HG03469 (cell line): ENCODE results near the gene TAL1.
"Not testable (repeated sequence)": the region's sequence is repeated elsewhere in the genome, so short reads cannot be mapped to it uniquely, and the experiment has no call there.

Experiments
- ATAC-seq: cut with Tn5 transposase; IDR thresholded peaks from one replicate; pipeline ENCODE4 v1.9.1; 2021; ENCODE audit warnings: mild to moderate bottlenecking, moderate library complexity, moderate number of reproducible peaks; ENCODE audit not compliant: unreplicated experiment

The TAL1 gene

GRCh38 chr1:47213230-47213963 is 18.6 kb downstream of the TAL1 start:
- no peak for ATAC-seq

- no peak for ATAC-seq
Measured at GRCh38 chr1:47212636-47213229, 19.3 kb downstream of the TAL1 start.

GRCh38 chr1:47211796-47212269 is 20.2 kb downstream of the TAL1 start:
- ATAC-seq = no peak

- ATAC-seq = no peak
Measured at GRCh38 chr1:47210666-47211065, 21.4 kb downstream of the TAL1 start.

- no peak for ATAC-seq
Measured at GRCh38 chr1:47209725-47210325, 22.2 kb downstream of the TAL1 start.

- no peak for ATAC-seq
Measured at GRCh38 chr1:47209091-47209490, 22.9 kb downstream of the TAL1 start.

- ATAC-seq = no peak
Measured at GRCh38 chr1:47208374-47208850, 23.6 kb downstream of the TAL1 start.

- no peak for ATAC-seq
Measured at GRCh38 chr1:47207803-47208373, 24.1 kb downstream of the TAL1 start.

- no peak for ATAC-seq
Measured at GRCh38 chr1:47205918-47206317, 26.1 kb downstream of the TAL1 start.

GRCh38 chr1:47203504-47203903 is 28.5 kb downstream of the TAL1 start:
- ATAC-seq = not testable (repeated sequence)

- no peak for ATAC-seq
Measured at GRCh38 chr1:47201179-47201578, 30.8 kb downstream of the TAL1 start.

GRCh38 chr1:47198214-47198613 is 33.8 kb downstream of the TAL1 start:
- no peak for ATAC-seq

GRCh38 chr1:47196622-47197021 is 35.4 kb downstream of the TAL1 start:
- ATAC-seq = no peak

- not testable (repeated sequence) for ATAC-seq
Measured at GRCh38 chr1:47195981-47196380, 36.0 kb downstream of the TAL1 start.

GRCh38 chr1:47194311-47194710 is 37.7 kb downstream of the TAL1 start:
- ATAC-seq = no peak

- ATAC-seq = not testable (repeated sequence)
Measured at GRCh38 chr1:47193496-47193895, 38.5 kb downstream of the TAL1 start.

GRCh38 chr1:47192458-47193384 is 39.3 kb downstream of the TAL1 start:
- no peak for ATAC-seq

- no peak for ATAC-seq
Measured at GRCh38 chr1:47191940-47192457, 40.0 kb downstream of the TAL1 start.

GRCh38 chr1:47190857-47191256 is 41.2 kb downstream of the TAL1 start:
- ATAC-seq = no peak

GRCh38 chr1:47190509-47190855 is 41.5 kb downstream of the TAL1 start:
- ATAC-seq = no peak
